Colonic mucosa (tissue), 4 donors: ENCODE results near the gene SLMAP. TPM values are rescaled to one million over a fixed set of nuclear protein-coding genes. Genes with fewer than 3 reads are reported as not detected.
A peak's percentile ranks its signal among the peaks of the same experiment; 100 is the strongest.

Experiments
- DNase-seq: peaks from one replicate; pipeline ENCODE4 v3.0.0-alpha.2; 2020
- H3K27ac ChIP-seq: fragments of 200-600 bp; one replicate; pipeline ENCODE4 v1.8.0; 2021
- H3K27me3 ChIP-seq: fragments of 200-600 bp; one replicate; pipeline ENCODE4 v1.8.0; 2021
- H3K36me3 ChIP-seq: fragments of 200-600 bp; one replicate; pipeline ENCODE4 v1.8.0; 2021
- H3K4me1 ChIP-seq: fragments of 200-600 bp; one replicate; pipeline ENCODE4 v1.8.0; 2021; ENCODE audit warnings: mild to moderate bottlenecking
- H3K4me3 ChIP-seq: fragments of 200-600 bp; one replicate; pipeline ENCODE4 v1.8.0; 2021
- H3K9ac ChIP-seq, 2 donors: one replicate each; pipeline ENCODE4 v1.7.0; 2013; ENCODE audit warnings: control low read depth in 2 of 2, low read depth in 2 of 2, low read length in 2 of 2
- H3K9me3 ChIP-seq: fragments of 200-600 bp; one replicate; pipeline ENCODE4 v1.8.0; 2021
- intact Hi-C: fragments of 100-400 bp; cut with DNase I; formaldehyde crosslinking; loops from one replicate; pipeline ENCODE4 v1.14.1; 2022
- total RNA-seq, 2 donors: library from RNA; stranded (reverse); fragmentation: NEBNext Ultra II Directional in 1 of 2; extraction: Animal tissue kit (Norgen Biotek cat#: 25700) in 1 of 2; gene quantifications; one replicate each; pipeline ENCODE4 v1.2.1, GENCODE V29; 2021
- TF ChIP-seq, protein P1 (sequence below): fragments of 200-600 bp; IDR thresholded peaks from one replicate; pipeline ENCODE4 v1.8.0; 2022; ENCODE audit warnings: antibody characterized with exemption, mild to moderate bottlenecking
- donor health status: healthy.
- donor health status: DM: no; HTN: no; CAD: no.
- donor health status: DM: no; HTN: no; CAD: no.

The SLMAP gene
- total RNA-seq, 2 donors from 2014 or later, result 81.1 to 124 TPM

DNA sequence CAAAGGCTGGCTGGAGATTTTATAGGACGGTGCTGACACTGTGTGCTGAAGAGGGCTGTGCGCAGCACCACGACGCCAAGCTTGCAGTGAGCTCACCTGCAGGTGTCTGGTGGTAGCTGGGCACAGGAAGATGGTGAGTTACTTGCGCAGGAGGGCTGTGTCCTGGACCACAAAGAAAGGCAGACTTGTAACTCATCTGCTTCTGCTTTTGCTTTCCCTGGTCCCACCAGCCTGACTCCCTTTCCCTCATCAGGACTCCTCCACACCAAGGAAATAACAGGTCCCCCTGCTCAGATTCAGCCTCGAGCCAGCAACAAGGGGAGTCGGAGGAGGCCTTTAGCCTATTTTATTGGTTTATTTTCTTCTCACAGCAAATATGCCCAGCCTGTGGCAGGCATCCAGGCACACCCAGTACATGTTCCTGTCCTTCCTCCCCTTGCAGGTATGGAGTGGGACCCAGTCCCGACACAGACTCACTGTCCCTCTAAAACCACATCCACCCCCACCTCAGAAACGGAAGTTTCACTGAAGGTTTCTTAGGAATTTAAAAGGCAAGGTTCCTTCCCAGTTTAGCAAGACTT lies 216.5 kb downstream of the SLMAP start:
- Histone ChIP-seq H3K27me3 (no peaks in the 10 kb centered on the region), H3K36me3 (no peaks in the 10 kb centered on the region), H3K9me3 (no peaks in the 10 kb centered on the region), H3K27ac (peak overlapping the region; percentile 90), H3K4me3 (no peak overlapping the region), H3K9ac (peak overlapping the region; percentile 61 to 89), H3K4me1 (peaks cover 23% of the 10 kb centered on the region)
- intact Hi-C loops, result no loop called here
- TF ChIP-seq, protein P1, sequence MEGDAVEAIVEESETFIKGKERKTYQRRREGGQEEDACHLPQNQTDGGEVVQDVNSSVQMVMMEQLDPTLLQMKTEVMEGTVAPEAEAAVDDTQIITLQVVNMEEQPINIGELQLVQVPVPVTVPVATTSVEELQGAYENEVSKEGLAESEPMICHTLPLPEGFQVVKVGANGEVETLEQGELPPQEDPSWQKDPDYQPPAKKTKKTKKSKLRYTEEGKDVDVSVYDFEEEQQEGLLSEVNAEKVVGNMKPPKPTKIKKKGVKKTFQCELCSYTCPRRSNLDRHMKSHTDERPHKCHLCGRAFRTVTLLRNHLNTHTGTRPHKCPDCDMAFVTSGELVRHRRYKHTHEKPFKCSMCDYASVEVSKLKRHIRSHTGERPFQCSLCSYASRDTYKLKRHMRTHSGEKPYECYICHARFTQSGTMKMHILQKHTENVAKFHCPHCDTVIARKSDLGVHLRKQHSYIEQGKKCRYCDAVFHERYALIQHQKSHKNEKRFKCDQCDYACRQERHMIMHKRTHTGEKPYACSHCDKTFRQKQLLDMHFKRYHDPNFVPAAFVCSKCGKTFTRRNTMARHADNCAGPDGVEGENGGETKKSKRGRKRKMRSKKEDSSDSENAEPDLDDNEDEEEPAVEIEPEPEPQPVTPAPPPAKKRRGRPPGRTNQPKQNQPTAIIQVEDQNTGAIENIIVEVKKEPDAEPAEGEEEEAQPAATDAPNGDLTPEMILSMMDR, result no peak
- DNase-seq, result peak; percentile 89

DNA sequence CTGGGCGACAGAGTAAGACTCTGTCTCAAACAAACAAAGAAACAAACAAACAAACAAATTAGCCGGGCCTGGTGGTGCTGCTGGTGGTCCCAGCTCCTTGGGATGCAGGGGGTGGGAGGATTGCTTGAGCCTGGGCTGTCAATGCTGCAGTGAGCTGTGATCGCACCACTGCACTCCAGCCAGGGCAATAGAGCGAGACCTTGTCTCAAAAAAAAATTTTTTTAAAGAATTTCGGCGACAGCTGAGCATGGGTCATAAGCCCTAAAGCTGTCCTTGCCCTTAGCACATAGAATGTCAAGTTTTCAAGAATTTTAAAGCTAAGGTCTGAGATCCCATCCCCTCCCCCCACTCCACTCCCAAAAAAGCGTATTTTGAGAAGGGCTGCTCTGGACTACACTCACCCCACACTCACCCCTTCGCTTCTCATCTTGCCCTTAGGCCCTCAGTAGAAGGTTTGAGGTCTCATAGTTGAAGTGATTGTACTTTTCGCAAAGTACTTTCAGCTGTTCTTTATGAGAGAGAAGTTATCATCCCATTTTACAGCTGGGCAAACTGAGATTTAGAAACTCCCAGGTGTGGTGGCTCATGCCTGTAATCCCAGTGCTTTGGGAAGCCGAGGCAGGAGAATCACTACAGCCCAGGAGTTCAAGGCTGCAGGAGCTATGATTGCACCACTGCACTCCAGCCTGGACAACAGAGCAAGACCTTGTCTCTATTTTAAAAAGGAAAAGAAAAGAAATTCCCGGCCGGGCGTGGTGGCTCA lies 217.8 kb downstream of the SLMAP start:
- no peaks in the 10 kb centered on the region for H3K27me3 ChIP-seq
- peaks cover 31% of the 10 kb centered on the region for H3K4me1 ChIP-seq
- H3K36me3 ChIP-seq, result no peaks in the 10 kb centered on the region
- no peak for DNase-seq
- TF ChIP-seq, protein P1, result no peak
- no peak overlapping the region for H3K4me3 ChIP-seq
- H3K9ac ChIP-seq, result peak overlapping the region in 1 of 2 donors; percentile 89
- intact Hi-C loops, result no loop called here
- H3K9me3 ChIP-seq, result no peaks in the 10 kb centered on the region
- H3K27ac ChIP-seq, result peak overlapping the region; percentile 90

DNA sequence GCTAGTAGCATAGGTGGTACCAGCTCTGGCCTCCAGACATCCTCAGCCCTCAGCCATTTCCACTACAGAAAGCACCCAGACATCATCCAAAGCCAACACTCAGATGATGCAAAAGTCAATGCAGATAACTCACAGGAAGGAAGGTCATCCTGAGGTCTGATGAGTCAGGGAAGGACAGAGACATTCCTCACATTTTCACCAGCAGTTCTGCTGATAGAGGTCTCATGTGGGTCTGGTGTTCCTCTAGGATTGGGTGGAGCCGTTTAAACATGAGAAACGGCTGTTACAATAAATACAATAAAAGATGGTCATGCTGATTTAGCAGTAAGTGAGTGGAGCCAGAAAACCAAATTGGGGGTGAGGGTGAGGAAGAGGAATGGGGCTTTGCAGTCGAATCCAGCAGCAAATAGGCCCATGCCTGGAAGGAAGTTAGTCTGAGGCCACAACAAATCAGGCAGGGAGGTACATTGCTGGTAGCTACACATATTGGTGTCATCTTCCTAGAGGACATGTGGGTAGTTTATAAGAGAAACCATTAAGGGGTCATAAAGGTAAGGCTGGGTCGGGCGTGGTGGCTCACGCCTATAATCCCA lies 218.8 kb downstream of the SLMAP start:
- no peaks in the 10 kb centered on the region for H3K36me3 ChIP-seq
- no peaks in the 10 kb centered on the region for H3K27me3 ChIP-seq
- H3K27ac ChIP-seq, result peak overlapping the region; percentile 90
- TF ChIP-seq, protein P1, result no peak
- H3K4me3 ChIP-seq, result no peak overlapping the region
- no peaks in the 10 kb centered on the region for H3K9me3 ChIP-seq
- intact Hi-C loops, result no loop called here
- peaks cover 32% of the 10 kb centered on the region for H3K4me1 ChIP-seq
- H3K9ac ChIP-seq, result peak overlapping the region in 1 of 2 donors; percentile 72
- no peak for DNase-seq

DNA sequence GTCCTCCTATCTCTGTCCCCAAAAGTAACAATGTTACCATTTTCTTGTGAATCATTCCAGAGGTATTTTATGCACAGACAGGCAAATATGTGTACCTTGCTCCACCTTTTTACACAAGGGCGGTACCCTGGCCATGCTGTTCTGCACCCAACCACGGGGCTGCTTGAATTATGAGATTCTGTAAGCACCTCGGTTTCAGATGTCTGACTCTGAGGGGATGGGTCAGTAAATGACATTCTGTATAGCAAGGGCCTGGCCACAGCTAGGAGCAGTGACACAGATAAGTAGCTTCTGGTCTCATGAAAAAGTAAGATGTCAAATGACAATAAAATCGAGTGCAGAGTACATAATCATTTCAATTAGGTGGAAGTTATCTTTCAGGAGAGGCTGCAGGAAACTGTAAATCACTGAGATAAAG lies 221.7 kb downstream of the SLMAP start:
- no peaks in the 10 kb centered on the region for H3K27me3 ChIP-seq
- H3K9me3 ChIP-seq, result no peaks in the 10 kb centered on the region
- H3K27ac ChIP-seq, result peak overlapping the region; percentile 70
- peak overlapping the region in 1 of 2 donors; percentile 62 for H3K9ac ChIP-seq
- TF ChIP-seq, protein P1, result no peak
- no peaks in the 10 kb centered on the region for H3K36me3 ChIP-seq
- intact Hi-C loops, result no loop called here
- H3K4me3 ChIP-seq, result no peak overlapping the region
- DNase-seq, result peak; percentile 83
- H3K4me1 ChIP-seq, result peaks cover 21% of the 10 kb centered on the region

DNA sequence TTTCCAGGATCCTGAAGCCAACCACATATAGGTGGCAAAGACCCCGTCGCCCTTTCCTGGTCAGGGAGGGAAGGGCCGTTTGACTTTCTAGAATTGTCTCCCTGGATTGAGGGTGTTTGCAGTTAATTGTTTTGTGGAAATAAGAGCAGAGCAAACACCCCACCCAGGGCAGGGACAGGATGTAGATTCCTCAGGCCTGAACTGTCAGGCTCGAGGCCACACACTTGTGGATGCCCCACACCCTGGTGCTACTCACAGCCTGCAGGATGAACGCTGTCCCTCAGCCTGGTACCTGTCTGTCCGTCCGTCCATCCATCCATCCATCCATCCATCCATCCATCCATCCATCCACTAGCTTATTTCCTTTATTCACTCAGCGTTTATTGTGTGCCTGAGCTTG lies 222.2 kb downstream of the SLMAP start:
- Histone ChIP-seq H3K4me1 (peaks cover 23% of the 10 kb centered on the region), H3K27ac (peak overlapping the region; percentile 70)
- peak; percentile 77 for DNase-seq

More for the DNA sequence above, 222.2 kb downstream of the SLMAP start:
- Histone ChIP-seq H3K9me3 (no peaks in the 10 kb centered on the region), H3K4me3 (no peak overlapping the region), H3K9ac (peak overlapping the region in 1 of 2 donors; percentile 62), H3K36me3 (no peaks in the 10 kb centered on the region), H3K27me3 (no peaks in the 10 kb centered on the region)
- intact Hi-C loops, result no loop called here
- TF ChIP-seq, protein P1, result no peak

Other genes with a start within 250 kb of the SLMAP start
- gene DNAH12, start 212.0 kb upstream of the SLMAP start, total RNA-seq, result under 1 TPM; 0.02 to 0.05 TPM
- gene PDE12, start 200.0 kb upstream of the SLMAP start, total RNA-seq, result 10 to 100 TPM; 24.4 to 34.5 TPM
- 100 to 1,000 TPM; 213 to 250 TPM for gene ARF4, start 159.0 kb upstream of the SLMAP start, total RNA-seq
- gene DENND6A, start 63.2 kb upstream of the SLMAP start, total RNA-seq, result 10 to 100 TPM; 15.7 to 24.7 TPM